ENCODE measurements around the gene DLL4.

DNA sequence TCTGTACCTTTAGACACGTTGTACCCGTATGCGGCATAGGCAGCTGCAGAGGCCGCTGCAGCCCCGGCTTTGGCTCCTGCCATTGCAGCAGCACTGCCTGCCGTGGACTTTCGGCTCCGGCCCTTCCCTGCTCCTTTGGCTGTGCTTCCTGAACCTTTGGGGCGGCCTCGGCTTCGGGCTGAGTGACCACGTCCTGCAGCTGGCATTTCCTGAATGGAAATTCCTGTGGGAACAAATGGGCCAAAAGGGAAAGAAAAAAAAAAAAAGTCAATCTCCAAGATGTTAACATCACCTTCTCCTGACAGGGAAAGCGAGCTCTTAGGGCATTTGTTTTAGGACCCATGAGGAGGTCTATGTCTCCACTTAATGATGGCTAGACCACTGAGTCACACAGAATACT, 53.7 kb downstream of the DLL4 start:
- TF ChIP-seq POLR2AphosphoS5 (IDR thresholded peaks at IDR 0.05; ENCODE audit: low read depth, low read length) (no peak), POLR2A (IDR thresholded peaks at IDR 0.05; ENCODE audit: low read depth, low read length) (no peak), SPI1 (IDR thresholded peaks at IDR 0.05; ENCODE audit: low read depth, low read length) (no peak), POU2F2 (IDR thresholded peaks at IDR 0.05; ENCODE audit: low read depth, low read length) (no peak)
